DMS53 treated with DMSO at 0.1 percent for 48 hours (cell line): Measurements from ENCODE around the gene ACOT7.

Experiments used
- DNase-seq: peaks from one replicate; lab custom pipeline; 2025; ENCODE audit not compliant: unreplicated experiment; lab: John Stamatoyannopoulos, UW

The ACOT7 gene

DNA sequence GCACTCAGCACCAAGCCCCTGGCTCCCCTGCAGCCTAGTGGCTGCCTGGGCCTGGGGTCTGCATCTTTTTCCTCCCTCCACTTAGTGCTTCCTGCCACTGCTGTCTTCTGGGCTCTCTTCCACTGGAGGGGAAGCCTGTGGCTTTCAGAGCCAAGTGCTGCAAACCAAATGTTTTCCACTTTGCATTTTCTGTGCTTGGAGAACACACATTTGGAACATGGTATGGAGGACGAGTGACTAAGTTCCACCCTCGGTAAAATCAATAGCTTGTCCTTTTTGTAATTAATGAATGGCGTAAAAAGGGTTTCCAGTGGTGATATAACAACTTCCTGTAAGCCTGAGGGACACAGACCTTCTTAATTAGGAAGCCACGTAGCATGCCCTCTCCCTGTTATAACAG, 122.6 kb downstream of the ACOT7 start:
- no peak for DNase-seq

- DNase-seq = no peak
Measured at GRCh38 chr1:6270401-6270800, 123.2 kb downstream of the ACOT7 start.

GRCh38 chr1:6269720-6270400, 123.7 kb downstream of the ACOT7 start:
- no peak for DNase-seq

- DNase-seq = no peak
Measured at GRCh38 chr1:6269296-6269695, 124.3 kb downstream of the ACOT7 start.

DNA sequence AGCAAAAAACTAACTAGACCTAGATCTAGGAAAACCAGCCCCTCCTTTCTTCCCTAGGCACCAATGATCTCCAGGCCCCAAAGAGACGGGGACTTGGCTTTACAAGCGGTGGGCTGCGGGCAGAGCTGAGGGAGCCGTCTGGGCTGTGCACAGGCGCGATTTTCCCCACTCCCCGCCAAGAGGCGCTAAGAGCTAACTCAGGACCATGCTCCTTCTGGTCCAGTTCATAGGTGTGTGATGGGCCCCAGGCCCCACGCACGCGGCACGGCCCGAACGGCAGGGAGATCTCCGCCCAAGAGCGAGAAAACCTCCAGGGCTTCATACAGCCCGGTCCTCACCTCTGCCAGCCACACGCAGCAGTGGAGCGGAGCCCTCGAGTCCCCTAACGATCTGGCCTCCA, 125.2 kb downstream of the ACOT7 start:
- DNase-seq = no peak

DNA sequence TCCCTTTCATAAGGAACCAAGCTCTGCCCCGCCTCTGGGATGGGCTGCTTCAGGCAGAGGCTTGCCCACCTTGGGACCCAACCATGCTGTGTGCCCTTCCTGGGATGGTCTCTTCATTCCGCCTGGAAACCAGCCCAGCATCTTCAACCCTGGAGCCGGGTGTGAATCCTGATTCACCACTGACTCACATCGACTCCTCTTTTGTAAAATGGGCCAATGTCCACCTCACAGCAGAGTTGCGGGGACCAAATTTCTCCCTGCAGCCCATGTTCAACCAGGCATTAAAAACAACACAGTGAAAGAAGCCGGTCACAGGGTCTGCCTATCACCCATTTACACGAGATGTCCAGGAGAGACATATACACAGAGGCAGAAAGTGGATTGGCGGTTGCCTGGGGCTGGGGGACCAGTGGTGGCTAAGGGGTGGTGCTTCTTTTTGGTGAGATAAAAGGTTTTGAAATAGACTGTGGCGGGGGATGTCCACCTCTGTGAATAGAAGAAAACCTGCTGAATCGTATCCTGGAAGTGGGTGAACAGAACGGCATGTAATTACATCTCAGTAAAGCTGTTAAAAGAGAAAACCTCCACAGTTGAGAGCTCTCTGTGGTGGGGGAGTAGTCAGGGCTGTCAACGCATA, 125.8 kb downstream of the ACOT7 start:
- DNase-seq = no peak

DNA sequence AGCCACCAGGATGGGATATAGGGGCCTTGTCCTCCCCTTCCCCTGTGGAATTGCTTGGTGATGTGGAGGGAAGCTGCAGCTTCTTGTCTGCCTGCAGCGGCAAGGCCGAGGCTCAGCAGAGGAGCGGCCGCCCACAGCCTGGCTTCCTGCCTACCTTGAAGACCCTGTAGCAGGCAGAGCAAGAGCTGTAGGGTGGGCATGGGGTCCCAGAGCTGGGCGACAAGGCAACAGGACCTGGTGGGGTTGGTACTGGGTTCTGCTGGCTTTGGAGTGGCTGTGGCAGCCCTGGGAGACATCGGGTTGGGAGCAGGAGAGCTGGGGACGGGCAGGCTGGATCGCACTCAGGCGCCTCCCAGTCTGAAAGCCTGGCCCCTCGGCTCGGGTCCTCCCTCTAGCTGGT, 126.9 kb downstream of the ACOT7 start:
- no peak for DNase-seq

DNA sequence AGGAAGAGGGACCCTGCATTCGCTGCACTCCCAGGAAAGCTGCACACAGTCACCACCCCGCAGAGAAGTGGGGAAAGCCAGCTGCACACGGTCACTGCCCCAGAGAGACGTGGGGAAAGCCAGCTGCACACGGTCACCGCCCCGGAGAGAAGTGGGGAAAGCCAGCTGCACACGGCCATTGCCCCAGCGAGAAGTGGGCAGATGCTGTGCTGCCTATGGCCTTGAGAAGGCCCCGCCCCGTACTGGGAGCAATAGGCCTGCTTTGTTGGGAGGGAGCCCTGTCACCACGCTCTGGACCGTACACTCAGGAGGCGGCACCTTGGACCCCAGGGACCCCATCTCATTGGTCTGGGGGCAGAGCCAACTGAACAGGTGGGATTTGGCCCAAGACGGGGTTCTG, 128.4 kb downstream of the ACOT7 start:
- DNase-seq = no peak

DNA sequence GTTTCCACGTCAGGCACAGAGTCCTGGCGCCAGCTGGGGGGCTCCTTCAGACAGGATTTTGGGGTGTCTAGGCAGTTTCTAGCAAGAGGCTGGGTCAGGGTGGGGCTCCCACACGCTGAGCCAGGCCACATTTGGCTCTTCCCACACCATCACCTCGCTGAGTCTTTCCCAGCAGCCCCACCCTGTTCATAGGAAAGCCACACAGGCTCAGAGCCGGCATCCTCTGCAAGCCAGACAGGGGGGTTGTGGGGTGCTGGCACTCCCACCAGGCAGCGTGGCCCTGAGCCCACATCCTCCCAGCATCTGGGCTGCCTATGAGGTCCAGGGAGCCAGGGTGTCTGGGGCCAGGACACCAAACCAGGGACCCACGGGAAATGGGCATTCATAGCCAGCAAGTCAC, 129.9 kb downstream of the ACOT7 start:
- no peak for DNase-seq

DNA sequence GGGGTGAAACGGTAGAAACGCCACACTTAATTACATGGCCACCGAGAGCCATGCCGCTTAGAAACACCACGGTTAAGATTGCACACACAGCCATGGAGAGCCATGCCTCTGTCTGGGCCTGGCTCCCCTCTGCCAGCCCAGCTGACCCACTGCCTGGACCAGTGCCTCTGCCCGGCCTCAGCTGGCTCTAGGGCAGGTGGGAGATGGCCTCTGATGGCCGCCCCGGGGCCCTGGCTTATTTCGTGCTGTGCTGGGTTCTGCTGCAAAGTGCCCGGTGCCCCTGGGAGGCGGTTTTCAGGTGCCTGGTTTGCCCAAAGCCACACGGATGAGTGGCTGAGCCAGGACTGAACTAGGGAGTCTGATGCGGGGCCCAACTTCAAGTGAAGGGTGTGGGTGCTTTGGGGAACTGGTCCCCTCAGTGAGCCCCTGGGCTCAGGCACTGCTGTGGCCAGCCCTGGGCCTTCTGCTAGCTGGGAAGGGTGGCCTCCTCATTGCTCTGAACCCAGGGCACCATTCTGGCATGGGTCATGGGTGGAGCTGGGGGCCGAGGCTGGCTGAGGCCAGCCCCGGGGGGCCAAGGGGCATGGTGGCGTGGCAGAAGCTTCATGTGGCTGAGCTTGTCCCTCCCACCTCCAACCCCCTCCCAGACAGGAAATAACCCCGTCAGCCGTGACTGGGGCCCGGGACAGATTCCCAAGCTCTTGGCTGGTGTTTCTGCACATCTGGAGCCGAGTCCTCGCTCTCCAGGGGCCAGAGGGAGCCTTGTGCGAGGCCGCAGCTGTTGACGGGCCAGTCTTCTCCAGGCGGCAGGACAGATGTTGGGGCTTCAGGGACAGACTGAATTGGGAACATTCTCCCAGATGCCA, 130.8 kb downstream of the ACOT7 start:
- no peak for DNase-seq

GRCh38 chr1:6261615-6261995, 132.0 kb downstream of the ACOT7 start:
- no peak for DNase-seq

- DNase-seq = no peak
Measured at GRCh38 chr1:6260961-6261614, 132.5 kb downstream of the ACOT7 start, which contains the start of gene GPR153. GPR153 (minus strand) TSS chr1:6261098; CDS start chr1:6254905, 6,193 bp downstream.

DNA sequence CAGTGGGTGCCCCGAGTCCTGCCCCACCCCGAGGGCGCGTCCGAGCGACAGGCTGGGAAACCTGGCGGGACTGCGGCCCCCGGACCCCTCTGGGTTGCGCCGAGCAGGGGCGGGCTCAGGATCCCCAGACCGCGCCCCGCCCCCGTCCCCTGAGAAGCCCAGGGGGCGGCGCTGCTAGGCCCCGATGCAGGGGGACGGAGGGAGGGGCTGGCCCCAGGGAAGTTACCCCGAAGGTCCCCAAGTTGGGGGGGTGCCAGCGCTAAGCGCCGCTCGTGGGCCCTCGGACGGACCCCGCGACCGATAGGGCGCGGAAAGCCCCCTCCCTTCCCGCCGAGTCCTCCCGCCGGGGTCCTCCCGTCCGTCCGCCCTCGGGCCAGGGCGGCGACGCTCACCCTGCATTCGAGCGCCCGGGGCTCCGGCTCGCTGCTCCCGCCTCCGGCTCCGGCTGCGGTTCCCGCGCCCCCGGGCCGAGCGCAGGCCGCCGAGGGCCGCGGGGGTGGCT, 133.1 kb downstream of the ACOT7 start:
- no peak for DNase-seq

DNA sequence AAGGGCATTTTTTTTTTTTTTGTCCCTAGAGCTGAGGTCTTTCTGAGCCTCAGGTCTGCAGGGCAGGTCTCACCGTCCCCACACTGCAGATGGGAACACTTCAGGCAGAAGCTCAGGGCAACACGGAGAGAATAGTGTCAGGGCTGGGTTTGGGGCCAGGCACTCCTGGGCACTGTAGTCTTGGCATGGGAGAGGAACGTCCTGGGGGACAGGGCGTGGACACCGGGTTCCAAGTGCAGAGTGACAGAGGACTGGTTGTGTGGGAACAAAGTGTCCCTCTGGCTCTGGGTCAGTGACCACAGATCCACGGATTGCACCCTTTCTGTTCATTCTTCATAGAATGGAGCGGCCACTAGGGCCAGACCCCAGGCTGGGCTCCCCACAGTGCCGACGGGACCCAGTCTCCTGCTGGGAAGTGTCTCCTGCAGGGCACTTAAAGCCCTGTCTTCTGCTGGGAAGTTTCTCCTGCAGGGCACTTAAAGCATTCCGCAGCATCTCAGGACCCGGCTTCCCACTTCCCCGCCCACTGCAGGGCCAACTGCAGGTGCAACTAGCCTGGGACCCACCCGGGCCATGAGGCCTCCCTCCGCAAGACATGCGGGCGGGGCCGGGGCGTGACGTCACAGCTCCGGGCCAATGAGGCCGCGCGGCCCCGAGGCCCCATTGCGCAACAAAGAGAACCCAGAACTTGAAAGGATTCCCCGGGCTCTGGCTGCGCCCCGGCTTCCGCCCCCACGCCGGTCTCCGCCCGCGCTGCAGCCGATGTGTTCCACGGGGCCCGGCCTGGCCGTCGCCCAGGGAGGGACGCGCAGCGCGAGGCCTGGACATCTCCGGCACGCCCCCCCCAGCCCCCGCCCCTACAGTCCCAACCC, 133.8 kb downstream of the ACOT7 start:
- peak; percentile 26 for DNase-seq

GRCh38 chr1:6258675-6259074, 134.9 kb downstream of the ACOT7 start:
- DNase-seq = no peak

GRCh38 chr1:6257541-6258069, 136.0 kb downstream of the ACOT7 start:
- no peak for DNase-seq

- DNase-seq = no peak
Measured at GRCh38 chr1:6256645-6257044, 136.9 kb downstream of the ACOT7 start.

DNA sequence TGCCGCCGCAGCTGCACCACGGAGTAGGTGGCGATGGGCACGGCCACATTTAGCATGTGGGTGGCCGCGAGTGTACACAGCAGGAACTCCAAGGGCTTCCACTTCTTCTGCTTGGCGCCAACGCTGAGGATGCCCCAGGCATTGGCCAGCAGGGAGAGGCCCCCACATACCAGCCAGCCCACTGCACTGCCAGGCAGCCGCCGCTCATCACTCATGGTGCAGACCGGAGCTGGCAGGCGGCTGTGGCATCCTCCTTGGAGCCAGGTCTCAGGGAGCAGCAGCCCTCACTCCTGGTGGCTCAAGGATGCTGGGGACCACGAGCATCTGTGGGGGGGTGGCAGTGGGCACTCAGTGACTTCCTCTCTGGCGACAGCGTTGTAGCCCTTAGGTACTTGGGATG, 138.9 kb downstream of the ACOT7 start:
- DNase-seq = no peak

DNA sequence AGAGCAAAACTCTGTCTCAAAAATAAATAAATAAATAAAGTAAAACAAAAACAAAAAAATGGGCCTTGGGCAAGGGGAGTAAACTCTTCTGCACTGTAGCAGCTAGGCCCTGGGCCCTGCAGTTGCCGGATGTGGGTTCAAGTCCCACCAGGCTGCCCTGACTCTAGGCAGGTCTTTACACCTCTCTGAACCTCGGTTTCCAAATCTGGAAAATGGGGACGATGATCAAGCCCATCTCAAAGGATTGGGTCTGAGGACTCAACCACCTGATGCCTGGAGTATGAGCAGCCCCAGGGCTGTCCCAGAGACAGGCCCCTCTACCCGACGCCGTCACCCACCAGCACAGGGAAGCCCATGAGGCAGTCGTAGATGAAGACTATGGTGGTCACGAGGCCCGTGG, 140.2 kb downstream of the ACOT7 start:
- DNase-seq = no peak

DNA sequence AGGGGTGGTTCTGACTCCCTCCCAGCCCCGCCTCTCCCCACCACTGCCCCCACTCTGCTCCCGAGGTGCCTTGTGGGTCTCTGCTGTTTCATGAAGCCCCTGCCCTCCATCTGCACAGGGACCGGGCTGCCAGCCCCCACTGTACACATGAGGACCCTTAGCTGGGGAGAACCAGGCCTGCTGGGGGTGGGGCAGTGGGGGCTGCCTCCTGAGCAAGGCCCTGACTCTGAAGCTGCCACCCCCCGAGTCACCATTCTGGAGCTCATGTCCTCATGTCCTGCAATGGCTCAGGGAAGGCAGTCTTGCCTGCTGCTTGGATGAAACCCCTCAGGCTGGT, 141.2 kb downstream of the ACOT7 start:
- no peak for DNase-seq
